Right lobe of liver (tissue), 6 donors: ENCODE measurements around the gene RPIA. TPM values are rescaled to one million over a fixed set of nuclear protein-coding genes. Genes with fewer than 3 reads are reported as not detected.
A peak's percentile ranks its signal among the peaks of the same experiment; 100 is the strongest.
"Not testable (repeated sequence)": the region's sequence is repeated elsewhere in the genome, so short reads cannot be mapped to it uniquely, and the experiment has no call there.

ENCODE experiments used
- ATAC-seq, 4 donors: fragments of 200-7000 bp; cut with Tn5 transposase; one replicate each; pipeline ENCODE4 v1.9.1; 2020; ENCODE audit warnings: mild to moderate bottlenecking in 4 of 4, moderate library complexity in 4 of 4
- DNase-seq, 3 donors: peaks; one replicate each; pipeline ENCODE4 v3.0.0-alpha.2; 2020
- H3K27ac ChIP-seq, 3 donors: fragments of 200-600 bp; one replicate each; pipeline ENCODE4 v1.8.0; 2022
- H3K27me3 ChIP-seq, 2 donors: fragments of 200-600 bp; one replicate each; pipeline ENCODE4 v1.8.0; 2022
- H3K36me3 ChIP-seq, 4 donors: fragments of 200-600 bp; sonication (generic) in 1 of 4; one replicate each; pipeline versions ENCODE4 v1.5.1 to v1.8.0; 2017 to 2022; ENCODE audit warnings: control low read depth in 1 of 4
- H3K4me1 ChIP-seq, 4 donors: fragments of 200-600 bp; sonication (generic) in 1 of 4; one replicate each; pipeline versions ENCODE4 v1.5.1 to v1.8.0; 2017 to 2022; ENCODE audit warnings: control low read depth in 1 of 4
- H3K4me3 ChIP-seq, 3 donors: fragments of 200-600 bp; one replicate each; pipeline ENCODE4 v1.8.0; 2022
- H3K9me3 ChIP-seq, 4 donors: fragments of 200-600 bp; sonication (generic) in 1 of 4; one replicate each; pipeline versions ENCODE4 v1.5.1 to v1.8.0; 2017 to 2022; ENCODE audit warnings: control low read depth in 1 of 4
- CTCF ChIP-seq, 4 donors: fragments of 200-600 bp in 3 of 4; fragments of 450-650 bp in 1 of 4; IDR thresholded peaks; one replicate each; pipeline versions ENCODE4 v1.5.1 to v1.8.0; 2016 to 2022; ENCODE audit warnings: antibody characterized with exemption in 4 of 4, mild to moderate bottlenecking in 2 of 4
- POLR2A ChIP-seq: fragments of 450-650 bp; IDR thresholded peaks from one replicate; pipeline ENCODE4 v1.6.1; 2017; ENCODE audit warnings: antibody characterized with exemption, mild to moderate bottlenecking
- WGBS: methylation state at CpG from one replicate; pipeline ENCODE4 v1.1.6; 2018; ENCODE audit warnings: low coverage, low lambda C conversion rate; ENCODE audit not compliant: insufficient coverage; ENCODE audit errors: missing lambda C conversion rate; 5-methylcytosine and 5-hydroxymethylcytosine counted together
- intact Hi-C, 2 donors: fragments of 100-400 bp; cut with DNase I; formaldehyde crosslinking; loops; one replicate each; pipeline versions ENCODE4 v1.11.2 to v1.14.1; 2022
- long read RNA-seq: library from polyadenylated mRNA; unstranded; transcript quantifications from one replicate; pipeline ENCODE4 v2.0.0, GENCODE V29; 2019
- total RNA-seq, 6 experiments: library from RNA; depleted of rRNA in 2 of 6; stranded (reverse); fragments of >200 nt in 2 of 6; fragmentation: NEBNext Ultra II Directional in 3 of 6; extraction: Animal tissue kit (Norgen Biotek cat#: 25700) in 3 of 6; gene quantifications; one replicate each; pipeline versions ENCODE4 v1.1.0 to v1.2.4, GENCODE V29; 2016 to 2023
- donor health status: DM: no; HTN: yes; CAD: no.
- donor health status: DM: no; HTN: no; CAD: no.
- donor health status: DM: no; HTN: no; CAD: no.
- donor health status: DM: no; HTN: yes; CAD: no.
- donor health status: DM: no; HTN: yes; CAD: no.

Gene RPIA
- 1 to 10 TPM; 2.2 to 4.8 (median 3.2) TPM for total RNA-seq
- long read RNA-seq = 0 reads

- Histone ChIP-seq H3K27me3 (no peaks in the 10 kb centered on the region), H3K4me1 (peaks cover 0 to 13% (median 3%) of the 10 kb centered on the region in 4 donors), H3K9me3 (no peaks in the 10 kb centered on the region), H3K36me3 (no peaks in the 10 kb centered on the region), H3K4me3 (peak within 1 kb of the TSS; percentile 61 to 90 (median 79)), H3K27ac (peak within 1 kb of the TSS; percentile 35 to 47 (median 46))
- intact Hi-C loops = no loop called here
- peak; percentile 60 to 81 (median 76) for TF ChIP-seq CTCF (IDR thresholded peaks at IDR 0.05)
- TF ChIP-seq POLR2A = peak; percentile 76
- 0% methylated on average over 25 of the region's 71 CpGs for WGBS
- ATAC-seq (peak; percentile 98 to 99 (median 98)), DNase-seq (peak; percentile 99 to 100 (median 99))
Observed at GRCh38 chr2:88691339-88692183, at the start of gene RPIA. RPIA (plus strand) TSS chr2:88691673; CDS start chr2:88691699, 26 bp downstream.

- DNase-seq = no peak
- H3K9me3 ChIP-seq = no peaks in the 10 kb centered on the region
Observed at GRCh38 chr2:88642278-88642677, 49.2 kb upstream of the RPIA start.

GRCh38 chr2:88645291-88645882 lies 46.1 kb upstream of the RPIA start:
- H3K4me1 ChIP-seq, H3K9me3 ChIP-seq, DNase-seq, ATAC-seq, H3K4me3 ChIP-seq, H3K27me3 ChIP-seq, H3K36me3 ChIP-seq, H3K27ac ChIP-seq, intact Hi-C loops: not testable (repeated sequence)
- WGBS = 49% methylated on average over 2 of the region's 2 CpGs

More at GRCh38 chr2:88642278-88642677, 49.2 kb upstream of the RPIA start:
- ATAC-seq = no peak
- no peak overlapping the region for H3K27ac ChIP-seq
- intact Hi-C loops = no loop called here
- no peaks in the 10 kb centered on the region for H3K27me3 ChIP-seq
- WGBS = 69% methylated on average over 3 of the region's 3 CpGs
- H3K4me1 ChIP-seq = no peaks in the 10 kb centered on the region
- H3K36me3 ChIP-seq = no peaks in the 10 kb centered on the region
- H3K4me3 ChIP-seq = no peak overlapping the region
- TF ChIP-seq CTCF (IDR thresholded peaks at IDR 0.05) (no peak), POLR2A (no peak)

- Histone ChIP-seq H3K9me3 (no peaks in the 10 kb centered on the region), H3K4me3 (no peak overlapping the region), H3K27me3 (no peaks in the 10 kb centered on the region), H3K27ac (no peak overlapping the region), H3K4me1 (no peaks in the 10 kb centered on the region), H3K36me3 (no peaks in the 10 kb centered on the region)
- no peak for DNase-seq
- no peak for ATAC-seq
- 83% methylated on average over 1 of the region's 1 CpG for WGBS
- TF ChIP-seq POLR2A (no peak), CTCF (IDR thresholded peaks at IDR 0.05) (no peak)
- intact Hi-C loops = no loop called here
Observed at GRCh38 chr2:88651646-88652045, 39.8 kb upstream of the RPIA start.

- no peak for DNase-seq
- intact Hi-C loops = no loop called here
- no peak for ATAC-seq
- Histone ChIP-seq H3K27me3 (no peaks in the 10 kb centered on the region), H3K9me3 (no peaks in the 10 kb centered on the region), H3K4me1 (no peaks in the 10 kb centered on the region), H3K36me3 (no peaks in the 10 kb centered on the region), H3K27ac (no peak overlapping the region), H3K4me3 (no peak overlapping the region)
- WGBS = 70% methylated on average over 2 of the region's 2 CpGs
- no peak for TF ChIP-seq CTCF (IDR thresholded peaks at IDR 0.05)
- TF ChIP-seq POLR2A = no peak
Observed at GRCh38 chr2:88654714-88655113, 36.8 kb upstream of the RPIA start.
